ENCODE data around the gene RXRG.

RXRG gene

GRCh38 chr1:165409657-165410358, 35.1 kb downstream of the RXRG start:
- no peak for DNase-seq (ENCODE audit: low spot score)

- DNase-seq (ENCODE audit: low spot score), result peak; percentile 4
Measured at GRCh38 chr1:165408518-165408917, 36.4 kb downstream of the RXRG start.

- DNase-seq (ENCODE audit: low spot score), result no peak
Measured at GRCh38 chr1:165407398-165407797, 37.5 kb downstream of the RXRG start.

- DNase-seq (ENCODE audit: low spot score), result peak; percentile 9
Measured at GRCh38 chr1:165403835-165404482, 41.0 kb downstream of the RXRG start.

- no peak for DNase-seq (ENCODE audit: low spot score)
Measured at GRCh38 chr1:165402517-165403111, 42.3 kb downstream of the RXRG start.

- no peak for DNase-seq (ENCODE audit: low spot score)
Measured at GRCh38 chr1:165397944-165398343, 47.0 kb downstream of the RXRG start.

GRCh38 chr1:165395901-165396300, 49.0 kb downstream of the RXRG start:
- DNase-seq (ENCODE audit: low spot score), result no peak

GRCh38 chr1:165395478-165395877, 49.4 kb downstream of the RXRG start:
- no peak for DNase-seq (ENCODE audit: low spot score)

- peak; percentile 68 for DNase-seq (ENCODE audit: low spot score)
Measured at GRCh38 chr1:165392634-165393571, 52.0 kb downstream of the RXRG start.

- no peak for DNase-seq (ENCODE audit: low spot score)
Measured at GRCh38 chr1:165389609-165390008, 55.3 kb downstream of the RXRG start.

GRCh38 chr1:165387961-165388360, 57.0 kb downstream of the RXRG start:
- no peak for DNase-seq (ENCODE audit: low spot score)

GRCh38 chr1:165387505-165387904, 57.4 kb downstream of the RXRG start:
- no peak for DNase-seq (ENCODE audit: low spot score)

- DNase-seq (ENCODE audit: low spot score), result no peak
Measured at GRCh38 chr1:165383599-165384405, 61.1 kb downstream of the RXRG start.

GRCh38 chr1:165383067-165383466, 61.9 kb downstream of the RXRG start:
- no peak for DNase-seq (ENCODE audit: low spot score)

- DNase-seq (ENCODE audit: low spot score), result no peak
Measured at GRCh38 chr1:165381745-165382505, 63.0 kb downstream of the RXRG start.

- DNase-seq (ENCODE audit: low spot score), result no peak
Measured at GRCh38 chr1:165376811-165377311, 68.1 kb downstream of the RXRG start.

GRCh38 chr1:165376041-165376810, 68.7 kb downstream of the RXRG start:
- DNase-seq (ENCODE audit: low spot score), result no peak

GRCh38 chr1:165375623-165376022, 69.3 kb downstream of the RXRG start:
- DNase-seq (ENCODE audit: low spot score), result no peak

GRCh38 chr1:165371588-165372225, 73.2 kb downstream of the RXRG start:
- DNase-seq (ENCODE audit: low spot score), result no peak
